Measurements from ENCODE around the gene ZNF609. TPM values are rescaled to one million over a fixed set of nuclear protein-coding genes. Genes with fewer than 3 reads are reported as not detected.
A peak's percentile ranks its signal among the peaks of the same experiment; 100 is the strongest.

Gene ZNF609
- total RNA-seq, 1 experiment from 2014 or later = 12.1 TPM

DNA sequence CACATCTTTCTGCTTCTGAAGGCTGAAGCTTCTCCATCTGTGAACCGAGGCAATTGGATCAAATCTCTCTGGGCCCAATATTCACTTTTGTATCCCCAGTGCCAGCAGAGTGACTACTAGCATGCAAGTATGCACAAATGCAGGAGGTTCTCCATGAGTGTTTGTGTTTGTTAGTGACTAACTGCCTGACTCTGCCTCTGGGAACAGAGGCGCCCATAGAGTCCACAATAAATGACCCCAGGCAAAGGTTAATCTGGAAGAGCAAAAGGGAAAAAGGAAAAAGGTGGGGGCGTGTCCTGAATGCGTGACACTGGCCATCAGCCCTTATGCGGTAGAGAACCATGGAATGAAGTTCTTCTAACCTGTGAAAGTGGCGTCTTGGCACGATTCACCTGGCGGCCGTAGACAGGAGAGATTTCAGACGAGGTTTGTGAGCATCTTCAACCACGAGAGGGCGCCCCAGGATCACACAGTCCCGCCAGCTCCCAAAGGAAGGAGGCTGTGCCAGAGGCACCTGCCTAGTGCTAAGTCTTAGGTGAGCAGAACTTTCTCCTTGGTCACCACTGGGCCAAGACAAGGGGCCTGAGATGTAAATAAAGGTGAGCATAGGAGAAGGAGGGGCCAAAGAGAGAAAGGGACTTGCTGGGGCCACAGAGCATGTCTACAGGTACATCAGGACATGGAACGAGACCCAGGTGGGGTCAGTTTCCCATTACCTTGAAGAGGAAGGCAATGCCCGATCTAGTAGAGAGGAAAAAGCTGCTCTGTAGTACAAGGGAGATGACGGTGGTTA, 270.8 kb downstream of the ZNF609 start:
- peak; percentile 61 for DNase-seq (ENCODE audit: low read depth)

DNA sequence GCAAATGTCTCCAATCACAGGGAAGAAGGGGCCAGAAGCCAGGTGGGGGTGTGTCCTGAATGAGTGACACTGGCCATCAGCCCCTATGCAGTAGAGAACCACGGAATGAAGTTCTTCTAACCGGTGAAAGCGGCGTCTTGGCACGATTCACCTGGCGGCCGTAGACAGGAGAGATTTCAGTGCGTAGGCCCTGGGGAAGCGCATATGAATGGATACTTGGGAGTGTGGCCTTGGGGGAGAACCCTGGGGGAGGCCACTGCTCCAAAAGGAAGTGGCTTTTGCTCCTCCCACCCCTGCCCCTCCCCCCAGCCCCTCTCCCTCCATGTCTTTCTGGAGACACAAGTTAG, 271.4 kb downstream of the ZNF609 start:
- no peak for DNase-seq (ENCODE audit: low read depth)

- DNase-seq (ENCODE audit: low read depth) = no peak
Observed at GRCh38 chr15:64732156-64732860, 271.9 kb downstream of the ZNF609 start.

Other genes starting within 250 kb of the ZNF609 start
- gene CSNK1G1, start 104.4 kb upstream of the ZNF609 start, total RNA-seq (2014; rRNA removed; shearing (Covaris generic)) = 15.4 and 23.7 TPM in 2 replicates
- 185 and 229 TPM in 2 replicates for gene PCLAF, start 79.1 kb upstream of the ZNF609 start, total RNA-seq (2014; rRNA removed; shearing (Covaris generic))
- 10.0 and 11.4 TPM in 2 replicates for gene TRIP4, start 72.7 kb upstream of the ZNF609 start, total RNA-seq (2014; rRNA removed; shearing (Covaris generic))

All from RPMI7951 (cell line).